Retinal pigment epithelial cell (primary cell): ENCODE results near the gene STARD4.

Experiments
- DNase-seq: peaks from one replicate; pipeline ENCODE4 v3.0.0-alpha.2; 2010; ENCODE audit warnings: low read depth
- H3K4me3 ChIP-seq: 2 replicates; pipeline ENCODE4 v1.5.1; 2011; ENCODE audit warnings: mild to moderate bottlenecking, low read length, control low read depth, moderate library complexity
- TF ChIP-seq, protein P1 (sequence below): conservative IDR thresholded peaks from 2 replicates; pipeline ENCODE4 v1.5.1; 2011; ENCODE audit warnings: low read depth, low read length, control low read depth, inconsistent platforms

Gene STARD4

DNA sequence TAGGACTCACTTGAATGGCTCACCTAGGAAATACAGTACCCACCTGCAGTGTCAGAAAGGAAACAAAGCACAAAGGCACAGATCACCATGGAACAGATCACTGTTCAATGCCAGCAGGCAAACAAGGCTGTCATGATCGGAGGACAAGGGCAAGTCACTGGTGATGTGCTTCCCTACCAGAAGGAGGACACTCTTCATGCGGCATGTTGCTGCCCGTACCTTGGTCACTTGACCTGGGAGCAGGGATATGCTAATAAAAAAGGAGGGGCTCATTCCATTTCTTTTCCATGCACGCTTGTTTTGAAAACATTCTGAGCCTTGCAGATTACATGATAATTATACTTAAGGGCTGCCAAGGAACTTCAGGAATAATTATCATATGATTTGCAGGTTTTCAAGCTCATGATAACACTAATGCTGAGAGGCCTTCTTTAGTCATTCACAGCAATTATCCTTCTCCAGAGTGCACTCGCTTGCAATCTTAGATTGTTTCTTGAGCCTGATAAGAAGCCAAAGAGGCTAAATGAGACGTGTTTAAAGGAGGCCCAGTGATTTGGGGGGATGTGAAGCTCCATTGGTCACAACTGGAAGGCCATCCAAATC is 36.1 kb upstream of the STARD4 start:
- TF ChIP-seq, protein P1, sequence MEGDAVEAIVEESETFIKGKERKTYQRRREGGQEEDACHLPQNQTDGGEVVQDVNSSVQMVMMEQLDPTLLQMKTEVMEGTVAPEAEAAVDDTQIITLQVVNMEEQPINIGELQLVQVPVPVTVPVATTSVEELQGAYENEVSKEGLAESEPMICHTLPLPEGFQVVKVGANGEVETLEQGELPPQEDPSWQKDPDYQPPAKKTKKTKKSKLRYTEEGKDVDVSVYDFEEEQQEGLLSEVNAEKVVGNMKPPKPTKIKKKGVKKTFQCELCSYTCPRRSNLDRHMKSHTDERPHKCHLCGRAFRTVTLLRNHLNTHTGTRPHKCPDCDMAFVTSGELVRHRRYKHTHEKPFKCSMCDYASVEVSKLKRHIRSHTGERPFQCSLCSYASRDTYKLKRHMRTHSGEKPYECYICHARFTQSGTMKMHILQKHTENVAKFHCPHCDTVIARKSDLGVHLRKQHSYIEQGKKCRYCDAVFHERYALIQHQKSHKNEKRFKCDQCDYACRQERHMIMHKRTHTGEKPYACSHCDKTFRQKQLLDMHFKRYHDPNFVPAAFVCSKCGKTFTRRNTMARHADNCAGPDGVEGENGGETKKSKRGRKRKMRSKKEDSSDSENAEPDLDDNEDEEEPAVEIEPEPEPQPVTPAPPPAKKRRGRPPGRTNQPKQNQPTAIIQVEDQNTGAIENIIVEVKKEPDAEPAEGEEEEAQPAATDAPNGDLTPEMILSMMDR = no peak
- no peak overlapping the region for H3K4me3 ChIP-seq
- DNase-seq = no peak

DNA sequence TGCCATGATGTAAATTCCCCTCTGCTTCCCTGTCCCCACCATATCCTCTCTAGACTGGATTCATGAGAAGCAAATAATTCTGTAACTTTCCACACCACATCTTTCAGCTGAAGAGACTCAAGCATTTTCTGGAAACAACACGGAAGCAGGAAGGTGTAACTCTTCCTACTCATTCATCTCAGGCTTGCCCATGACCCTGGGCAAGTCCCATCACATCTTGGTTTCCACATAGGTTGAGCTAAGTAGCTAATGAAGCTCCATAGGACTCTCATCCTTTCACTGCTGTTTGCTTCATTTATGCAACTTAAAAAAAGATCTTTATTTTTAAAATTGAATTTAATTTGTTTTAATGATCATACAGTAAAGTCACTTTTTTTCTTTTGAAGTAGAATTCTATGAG is 32.7 kb upstream of the STARD4 start:
- no peak for DNase-seq

DNA sequence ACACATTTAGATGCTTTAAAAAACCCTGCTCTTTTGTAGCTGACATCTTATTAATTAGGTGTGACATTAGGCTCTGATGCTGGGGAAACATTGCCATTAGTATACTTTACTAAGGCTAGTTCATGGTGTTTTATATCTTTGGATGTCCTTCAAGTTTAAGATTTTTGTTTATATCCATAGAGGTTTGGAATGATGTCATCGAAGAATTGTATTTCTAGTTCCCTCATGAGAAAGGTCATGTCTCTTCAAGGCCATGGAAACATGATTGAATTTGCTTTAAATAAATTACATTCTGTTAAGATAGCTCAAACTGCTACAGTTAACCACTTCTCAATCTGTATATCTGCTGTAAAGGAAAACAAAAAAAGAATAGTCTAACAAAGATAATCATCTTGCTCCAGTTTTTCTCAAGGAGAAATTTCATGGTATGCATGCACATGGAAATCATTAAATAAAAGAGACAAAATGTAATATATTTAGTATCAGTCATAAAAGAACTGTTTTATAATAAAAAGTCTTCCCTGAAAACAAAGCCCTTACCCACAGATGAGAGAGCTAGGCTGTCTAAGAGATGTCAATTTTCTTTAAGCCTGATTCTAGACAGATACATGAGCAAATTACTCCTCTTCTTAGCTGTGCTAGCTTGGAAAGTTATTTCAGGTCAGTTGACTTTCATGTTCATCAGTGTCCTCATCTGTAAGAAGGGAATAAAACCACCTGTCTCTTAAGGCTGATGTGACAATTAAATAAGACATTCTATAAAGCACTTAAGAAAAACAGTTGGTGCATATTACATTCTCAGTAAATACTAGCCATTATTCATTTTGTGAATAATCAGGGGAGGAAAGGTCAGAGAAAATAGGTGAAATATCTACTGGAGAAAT is 25.0 kb upstream of the STARD4 start:
- H3K4me3 ChIP-seq = no peak overlapping the region
- no peak for DNase-seq
- TF ChIP-seq, protein P1 = no peak

More for the DNA sequence above, 32.7 kb upstream of the STARD4 start:
- no peak overlapping the region for H3K4me3 ChIP-seq
- TF ChIP-seq, protein P1 = no peak

DNA sequence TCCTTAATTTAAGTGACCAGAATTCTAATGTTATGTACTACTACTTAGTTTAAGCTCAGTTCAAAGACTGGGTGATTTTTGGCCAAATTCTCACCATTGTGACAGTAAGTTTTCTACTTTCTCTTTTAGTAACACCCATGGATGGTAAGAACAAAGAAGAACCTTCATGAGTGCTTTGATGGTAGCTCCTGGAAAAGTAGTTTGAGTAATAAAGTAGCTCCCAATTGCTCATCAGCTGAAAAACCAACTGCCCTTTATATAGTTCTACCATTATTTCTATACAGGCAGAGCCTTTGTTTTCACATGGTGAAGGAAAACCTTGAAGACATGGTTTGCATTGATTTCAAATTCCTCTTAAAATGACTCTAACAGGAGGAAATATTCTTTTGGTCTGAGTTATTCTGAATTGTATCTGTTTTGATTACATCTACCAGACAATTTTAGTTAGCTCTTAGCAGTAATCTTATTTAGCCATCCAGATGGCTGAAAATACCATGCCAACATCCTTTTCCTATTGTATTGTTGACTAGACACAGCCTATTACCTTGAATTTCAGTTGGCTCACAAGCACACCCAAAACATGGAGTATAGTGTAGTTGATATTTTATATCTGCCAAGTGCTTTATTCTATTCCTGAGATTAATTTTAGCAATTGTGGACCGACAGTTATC is 23.7 kb upstream of the STARD4 start:
- no peak overlapping the region for H3K4me3 ChIP-seq
- no peak for DNase-seq
- TF ChIP-seq, protein P1 = no peak

DNA sequence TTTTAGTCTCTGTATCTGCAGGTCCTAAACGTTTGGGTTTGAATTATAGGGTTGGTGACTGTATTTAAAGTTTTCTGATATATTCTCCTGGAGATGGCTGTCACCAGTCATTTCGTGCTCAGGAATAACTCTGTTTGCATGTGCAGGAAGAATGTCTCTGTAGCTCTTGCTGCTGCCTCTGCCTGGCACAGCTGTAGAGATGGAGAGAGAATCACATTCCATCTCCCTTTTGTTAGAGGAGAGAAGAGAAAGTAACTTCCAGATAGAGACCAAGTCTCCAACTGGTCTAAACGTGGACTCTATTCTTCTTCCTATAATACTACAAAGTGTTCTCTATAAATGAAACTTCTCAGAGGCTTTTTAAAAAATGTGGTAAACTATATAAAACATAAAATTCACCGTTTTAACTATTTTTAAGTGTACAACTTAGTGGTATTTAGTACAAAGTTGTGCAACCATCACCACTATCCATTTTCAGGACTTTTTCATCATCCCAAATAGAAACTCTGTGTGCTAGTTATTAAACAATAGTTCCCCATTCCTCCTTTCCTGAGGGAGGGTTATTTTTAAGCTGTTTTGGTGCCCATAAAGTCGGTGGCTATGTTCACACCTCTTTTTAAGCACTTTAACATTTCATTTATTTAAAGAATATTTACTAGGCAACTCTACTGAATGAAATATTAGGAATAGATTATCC is 20.7 kb upstream of the STARD4 start:
- H3K4me3 ChIP-seq = no peak overlapping the region
- DNase-seq = no peak
- TF ChIP-seq, protein P1 = no peak

DNA sequence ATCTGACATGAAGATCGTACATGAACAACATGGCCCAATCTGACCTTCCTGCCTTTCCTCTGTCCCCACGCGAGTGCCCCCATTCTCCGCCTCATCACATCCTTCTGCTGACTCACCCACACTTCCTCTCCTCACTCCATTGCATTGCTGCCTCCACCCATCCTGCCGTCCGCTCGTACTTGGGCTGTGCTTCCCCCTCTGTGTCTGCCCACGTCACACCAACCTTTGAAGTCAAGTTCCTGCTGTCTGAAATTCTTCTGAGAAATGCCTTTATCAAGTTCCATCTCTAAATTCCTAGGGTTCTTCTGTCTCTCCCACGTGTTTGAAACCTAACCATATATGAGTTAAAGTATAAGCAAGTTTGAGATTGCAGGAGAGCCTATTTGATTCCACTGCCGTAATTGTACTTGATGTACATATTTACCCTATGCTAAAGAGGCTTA is 18.0 kb upstream of the STARD4 start:
- H3K4me3 ChIP-seq = no peak overlapping the region
- no peak for DNase-seq
- TF ChIP-seq, protein P1 = no peak
